ENCODE results near the gene SERINC2.
"Not testable (repeated sequence)": the region's sequence is repeated elsewhere in the genome, so short reads cannot be mapped to it uniquely, and the experiment has no call there.

The SERINC2 gene

GRCh38 chr1:31471452-31472313 lies 58.7 kb downstream of the SERINC2 start:
- not testable (repeated sequence) for DNase-seq (ENCODE audit: low spot score)

GRCh38 chr1:31472314-31472651 lies 59.3 kb downstream of the SERINC2 start:
- not testable (repeated sequence) for DNase-seq (ENCODE audit: low spot score)

- not testable (repeated sequence) for DNase-seq (ENCODE audit: low spot score)
Measured at GRCh38 chr1:31472673-31473072, 59.7 kb downstream of the SERINC2 start.

DNA sequence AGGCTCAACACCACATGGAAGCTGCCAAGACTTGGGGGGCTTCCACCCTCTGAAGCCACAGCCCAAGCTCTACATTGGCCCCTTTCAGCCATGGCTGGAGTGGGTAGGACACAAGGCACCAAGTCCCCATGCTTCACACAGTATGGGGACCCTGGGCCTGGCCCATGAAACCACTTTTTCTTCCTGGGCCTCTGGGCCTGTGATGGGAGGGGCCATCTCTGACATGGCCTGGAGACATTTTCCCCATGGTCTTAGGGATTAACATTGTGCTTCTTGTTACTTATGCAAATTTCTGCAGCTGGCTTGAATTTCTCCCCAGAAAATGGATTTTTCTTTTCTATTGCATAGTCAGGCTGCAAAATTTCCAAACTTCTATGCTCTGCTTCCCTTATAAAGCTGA lies 60.5 kb downstream of the SERINC2 start:
- DNase-seq (ENCODE audit: low spot score): not testable (repeated sequence)

GRCh38 chr1:31474567-31474966 lies 61.6 kb downstream of the SERINC2 start:
- not testable (repeated sequence) for DNase-seq (ENCODE audit: low spot score)

DNA sequence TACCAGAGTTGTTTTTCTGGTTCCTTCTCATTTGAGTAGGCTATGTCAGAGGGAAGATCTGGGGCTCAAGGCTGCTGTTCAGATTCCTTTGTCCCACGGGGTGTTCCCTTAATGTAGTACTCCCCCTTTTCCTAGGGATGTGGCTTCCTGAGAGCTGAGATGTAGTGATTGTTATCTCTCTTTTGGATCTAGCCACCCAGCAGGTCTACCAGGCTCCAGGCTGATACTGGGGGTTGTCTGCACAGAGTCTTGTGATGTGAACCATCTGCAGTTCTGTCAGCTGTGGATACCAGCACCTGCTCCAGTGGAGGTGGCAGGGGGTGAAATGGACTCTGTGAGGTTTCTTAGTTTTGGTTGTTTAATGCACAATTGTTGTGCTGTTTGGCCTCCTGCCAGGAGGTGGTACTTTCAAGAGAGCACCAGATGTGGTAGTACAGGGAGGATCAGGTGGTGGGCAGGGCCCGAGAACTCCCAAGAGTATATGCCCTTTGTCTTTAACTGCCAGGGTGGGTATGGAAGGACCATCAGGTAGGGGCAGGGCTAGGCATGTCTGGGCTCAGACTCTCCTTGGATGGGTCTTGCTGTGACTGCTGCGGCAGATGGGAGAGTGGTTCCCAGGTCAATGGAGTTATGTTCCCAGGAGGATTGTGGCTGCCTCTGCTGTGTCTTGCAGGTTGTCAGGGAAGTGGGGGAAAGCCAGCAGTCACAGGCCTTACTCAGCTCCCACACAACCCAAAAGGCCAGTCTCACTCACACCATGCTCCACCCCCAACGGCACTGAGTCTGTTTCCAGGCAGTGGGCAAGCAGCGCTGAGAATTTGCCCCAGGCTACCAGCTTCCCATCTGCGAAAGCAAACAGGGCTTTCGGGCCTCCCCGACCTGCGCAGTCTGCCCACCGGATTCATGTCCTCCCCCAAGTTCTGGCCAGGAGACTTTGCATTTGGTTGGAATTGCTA lies 64.2 kb downstream of the SERINC2 start:
- DNase-seq (ENCODE audit: low spot score): no peak

GRCh38 chr1:31478167-31478566 lies 65.2 kb downstream of the SERINC2 start:
- no peak for DNase-seq (ENCODE audit: low spot score)

- no peak for DNase-seq (ENCODE audit: low spot score)
Measured at GRCh38 chr1:31479811-31480210, 66.8 kb downstream of the SERINC2 start.

GRCh38 chr1:31480426-31480825 lies 67.4 kb downstream of the SERINC2 start:
- not testable (repeated sequence) for DNase-seq (ENCODE audit: low spot score)

DNA sequence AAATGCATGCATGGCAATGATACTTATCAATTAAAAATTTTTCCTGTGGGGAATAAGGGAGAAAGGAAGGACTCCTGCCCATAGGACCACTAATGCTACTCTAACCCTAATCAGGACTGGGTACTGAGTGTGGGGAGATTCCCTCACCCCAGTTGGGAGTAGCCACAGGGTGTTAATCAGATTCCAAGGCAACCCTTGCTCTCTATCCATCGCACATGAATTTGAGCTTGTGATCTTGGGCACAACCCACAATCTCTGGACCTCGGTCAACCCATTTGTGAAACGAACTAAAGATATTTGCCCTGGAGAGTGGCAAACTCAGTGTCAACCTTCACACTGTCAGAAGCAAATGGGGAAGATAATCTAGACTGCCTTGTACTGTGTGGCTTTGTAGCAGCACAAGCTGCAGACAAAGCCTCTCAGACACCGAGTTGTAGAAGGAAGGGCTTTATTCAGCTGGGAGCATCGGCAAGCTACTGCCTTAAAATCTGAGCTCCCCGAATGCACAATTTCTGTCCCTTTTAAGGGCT lies 69.5 kb downstream of the SERINC2 start:
- DNase-seq (ENCODE audit: low spot score): no peak

GRCh38 chr1:31483012-31483946 lies 70.3 kb downstream of the SERINC2 start:
- no peak for DNase-seq (ENCODE audit: low spot score)
